Smooth muscle cell (in vitro differentiated cells): ENCODE results near the gene DNAJA4. TPM values are rescaled to one million over a fixed set of nuclear protein-coding genes. Genes with fewer than 3 reads are reported as not detected.

ENCODE experiments used
- DNase-seq: peaks from one replicate; lab custom pipeline; 2025; ENCODE audit not compliant: unreplicated experiment; lab: John Stamatoyannopoulos, UW
- H2AFZ ChIP-seq: fragments of 200-600 bp; sonication (generic); 2 replicates; pipeline ENCODE4 v1.6.0; 2016; ENCODE audit warnings: antibody characterized with exemption, low read depth, mild to moderate bottlenecking
- H3F3A ChIP-seq: fragments of 200-600 bp; sonication (generic); 2 replicates; pipeline ENCODE4 v1.6.0; 2017; ENCODE audit warnings: antibody characterized with exemption, low read depth
- H3K27ac ChIP-seq: fragments of 200-600 bp; sonication (generic); 2 replicates; pipeline ENCODE4 v1.5.1; 2016; ENCODE audit warnings: low read depth, mild to moderate bottlenecking
- H3K27me3 ChIP-seq: fragments of 200-600 bp; sonication (generic); 2 replicates; pipeline ENCODE4 v1.6.1; 2016; ENCODE audit warnings: low read depth, mild to moderate bottlenecking
- H3K36me3 ChIP-seq: fragments of 200-600 bp; sonication (generic); 2 replicates; pipeline ENCODE4 v1.5.1; 2016; ENCODE audit warnings: low read depth
- H3K4me1 ChIP-seq: fragments of 200-600 bp; sonication (generic); 2 replicates; pipeline ENCODE4 v1.5.1; 2016; ENCODE audit warnings: low read depth
- H3K4me2 ChIP-seq: fragments of 200-600 bp; sonication (generic); 2 replicates; pipeline ENCODE4 v1.6.0; 2016; ENCODE audit warnings: mild to moderate bottlenecking
- H3K4me3 ChIP-seq: fragments of 200-600 bp; sonication (generic); 2 replicates; pipeline ENCODE4 v1.5.1; 2016; ENCODE audit warnings: mild to moderate bottlenecking
- H3K79me2 ChIP-seq: fragments of 200-600 bp; sonication (generic); 2 replicates; pipeline ENCODE4 v1.6.0; 2016; ENCODE audit warnings: low read depth, mild to moderate bottlenecking
- H3K9ac ChIP-seq: fragments of 200-600 bp; sonication (generic); 2 replicates; pipeline ENCODE4 v1.6.0; 2016; ENCODE audit warnings: low read depth
- H3K9me3 ChIP-seq: fragments of 200-600 bp; sonication (generic); replicated peaks from 2 replicates; pipeline ENCODE4 v1.5.1; 2016; ENCODE audit warnings: low read depth
- H4K20me1 ChIP-seq: fragments of 200-600 bp; sonication (generic); 2 replicates; pipeline ENCODE4 v1.6.0; 2016; ENCODE audit warnings: low read depth
- CTCF ChIP-seq: fragments of 200-600 bp; sonication (generic); IDR thresholded peaks from 2 replicates; pipeline ENCODE4 v1.5.1; 2017; ENCODE audit warnings: borderline replicate concordance, mild to moderate bottlenecking, antibody characterized with exemption; ENCODE audit not compliant: insufficient read depth, poor library complexity, severe bottlenecking
- WGBS: methylation state at CpG from one replicate; pipeline ENCODE4 v1.1.7; 2016; ENCODE audit warnings: low lambda C conversion rate; 5-methylcytosine and 5-hydroxymethylcytosine counted together
- polyA plus RNA-seq: library from polyadenylated mRNA; unstranded; fragments of >200 nt; fragmentation: Nextera tagmentation; extraction: Ambion mirVana; gene quantifications from 2 replicates; pipeline ENCODE4 v1.2.1, GENCODE V29; 2016
- total RNA-seq: library from RNA; depleted of rRNA; stranded (reverse); fragments of >200 nt; gene quantifications from 2 replicates; pipeline ENCODE4 v1.2.3, GENCODE V29; 2014

Gene DNAJA4
- total and polyA plus RNA-seq, 2 experiments from 2014 or later, result 2.7 to 4.0 TPM

GRCh38 chr15:78307976-78308375, 43.6 kb downstream of the DNAJA4 start:
- Histone ChIP-seq H3K79me2 (no peaks in the 10 kb centered on the region), H3K4me2 (no peak overlapping the region), H4K20me1 (no peaks in the 10 kb centered on the region), H2AFZ (no peak overlapping the region), H3K36me3 (no peaks in the 10 kb centered on the region), H3K9me3 (no peaks in the 10 kb centered on the region), H3K27ac (no peak overlapping the region), H3K4me1 (peaks cover 6% of the 10 kb centered on the region), H3F3A (no peaks in the 10 kb centered on the region), H3K27me3 (no peaks in the 10 kb centered on the region), H3K9ac (no peak overlapping the region), H3K4me3 (no peak overlapping the region)
- no peak for DNase-seq
- 84% methylated on average over 6 of the region's 6 CpGs for WGBS
- no peak for TF ChIP-seq CTCF

- Histone ChIP-seq H3K9ac (no peak overlapping the region), H2AFZ (no peak overlapping the region), H3K79me2 (no peaks in the 10 kb centered on the region), H3K9me3 (no peaks in the 10 kb centered on the region), H3K4me3 (no peak overlapping the region), H3K4me1 (peaks cover 9% of the 10 kb centered on the region), H3K27me3 (no peaks in the 10 kb centered on the region), H4K20me1 (no peaks in the 10 kb centered on the region), H3K4me2 (no peak overlapping the region), H3F3A (no peaks in the 10 kb centered on the region), H3K36me3 (no peaks in the 10 kb centered on the region), H3K27ac (no peak overlapping the region)
- DNase-seq, result peak; percentile 17
- 24% methylated on average over 9 of the region's 9 CpGs for WGBS
- TF ChIP-seq CTCF, result peak; percentile 81
Measured at GRCh38 chr15:78308422-78309032, 44.2 kb downstream of the DNAJA4 start.

GRCh38 chr15:78311292-78311691, 46.9 kb downstream of the DNAJA4 start:
- Histone ChIP-seq H3K9ac (no peak overlapping the region), H3K4me1 (peaks cover 15% of the 10 kb centered on the region), H3K36me3 (no peaks in the 10 kb centered on the region), H3K79me2 (no peaks in the 10 kb centered on the region), H3K9me3 (no peaks in the 10 kb centered on the region), H2AFZ (no peak overlapping the region), H3K27ac (no peak overlapping the region), H4K20me1 (no peaks in the 10 kb centered on the region), H3K4me2 (no peak overlapping the region), H3K27me3 (no peaks in the 10 kb centered on the region), H3K4me3 (no peak overlapping the region), H3F3A (no peaks in the 10 kb centered on the region)
- 79% methylated on average over 3 of the region's 3 CpGs for WGBS
- TF ChIP-seq CTCF, result no peak
- DNase-seq, result no peak

- H3K79me2 ChIP-seq, result no peaks in the 10 kb centered on the region
- H3K4me1 ChIP-seq, result peaks cover 24% of the 10 kb centered on the region
- H3K9me3 ChIP-seq, result no peaks in the 10 kb centered on the region
- H3K27ac ChIP-seq, result no peak overlapping the region
- no peaks in the 10 kb centered on the region for H4K20me1 ChIP-seq
- H3K36me3 ChIP-seq, result no peaks in the 10 kb centered on the region
- DNase-seq, result no peak
- no peak overlapping the region for H3K9ac ChIP-seq
- no peak overlapping the region for H2AFZ ChIP-seq
- H3K27me3 ChIP-seq, result no peaks in the 10 kb centered on the region
- 84% methylated on average over 4 of the region's 4 CpGs for WGBS
- no peak overlapping the region for H3K4me3 ChIP-seq
- H3F3A ChIP-seq, result no peaks in the 10 kb centered on the region
- no peak overlapping the region for H3K4me2 ChIP-seq
- TF ChIP-seq CTCF, result no peak
Measured at GRCh38 chr15:78312536-78312935, 48.2 kb downstream of the DNAJA4 start.
